ENCODE measurements around the gene TMEM132E.

GRCh38 chr17:34624767-34625383, 45.5 kb downstream of the TMEM132E start:
- TF ChIP-seq POLR2A (IDR thresholded peaks at IDR 0.05) (no peak), EP300 (IDR thresholded peaks at IDR 0.05) (no peak), CTCF (IDR thresholded peaks at IDR 0.05) (no peak)
